GM18499 (cell line): ENCODE results near the gene SHC2.

ENCODE experiments used
- ATAC-seq: cut with Tn5 transposase; IDR thresholded peaks from one replicate; pipeline ENCODE4 v1.9.1; 2021; ENCODE audit warnings: moderate number of reproducible peaks; ENCODE audit not compliant: insufficient read depth, unreplicated experiment

Gene SHC2

DNA sequence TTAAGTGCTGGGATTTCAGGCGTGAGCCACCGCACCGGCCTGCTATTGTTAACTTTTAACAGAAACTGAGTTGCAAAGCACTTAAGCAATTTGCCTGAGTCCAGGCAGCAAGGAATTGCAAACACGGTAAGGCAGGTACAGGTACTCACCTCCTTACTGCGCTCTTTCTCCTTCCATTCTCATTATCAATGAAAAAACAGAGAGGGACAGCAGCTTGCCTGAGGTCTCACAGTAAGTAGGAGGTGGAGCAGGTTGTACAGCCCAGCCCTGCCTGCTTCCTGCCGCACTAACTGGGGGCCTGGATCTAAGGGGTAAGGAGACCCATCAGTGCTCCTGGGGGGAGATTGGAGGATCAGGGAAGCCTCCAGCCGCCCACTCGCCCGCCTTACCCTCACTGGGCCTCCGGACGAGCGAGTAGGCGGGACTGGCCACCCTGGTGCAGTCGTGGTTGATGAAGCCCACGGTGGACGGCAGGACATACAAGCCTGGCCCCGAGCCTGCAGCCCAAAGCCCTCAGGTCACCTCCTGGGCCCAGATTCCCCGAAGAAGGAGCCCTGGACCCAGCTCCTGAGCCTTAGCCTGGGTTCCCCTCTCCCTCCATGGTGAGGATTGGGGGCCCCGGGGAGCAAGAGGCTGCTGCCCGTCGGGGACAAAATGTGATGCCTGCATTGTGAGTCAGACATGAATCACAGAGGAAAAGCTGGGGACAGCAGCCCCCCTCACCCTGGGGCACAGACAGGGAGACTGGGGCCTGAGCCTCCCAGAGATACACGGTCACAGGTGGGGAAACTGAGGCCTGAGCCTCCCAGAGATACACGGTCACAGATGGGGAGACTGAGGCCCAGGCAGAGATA lies 11.4 kb upstream of the SHC2 start:
- ATAC-seq = no peak

DNA sequence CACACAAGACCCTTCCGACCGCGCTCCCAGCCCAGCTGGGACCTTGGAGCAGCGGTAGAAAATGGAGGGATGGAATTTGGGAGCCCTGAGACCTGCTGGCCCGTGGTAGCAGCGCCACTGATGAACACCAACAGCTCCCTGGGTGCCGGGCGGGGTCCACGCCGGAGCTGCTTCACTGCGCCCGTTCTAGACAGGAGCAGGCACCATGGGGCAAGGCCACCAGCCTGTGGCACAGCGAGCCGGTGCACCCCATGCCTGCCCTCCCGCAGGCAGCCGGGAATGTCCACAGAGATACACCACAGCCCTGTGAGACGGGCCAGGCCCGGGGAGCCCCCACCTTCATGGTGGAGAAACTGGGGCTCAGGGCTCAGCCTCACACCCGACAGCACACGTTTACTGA lies 9.9 kb upstream of the SHC2 start:
- ATAC-seq = no peak

DNA sequence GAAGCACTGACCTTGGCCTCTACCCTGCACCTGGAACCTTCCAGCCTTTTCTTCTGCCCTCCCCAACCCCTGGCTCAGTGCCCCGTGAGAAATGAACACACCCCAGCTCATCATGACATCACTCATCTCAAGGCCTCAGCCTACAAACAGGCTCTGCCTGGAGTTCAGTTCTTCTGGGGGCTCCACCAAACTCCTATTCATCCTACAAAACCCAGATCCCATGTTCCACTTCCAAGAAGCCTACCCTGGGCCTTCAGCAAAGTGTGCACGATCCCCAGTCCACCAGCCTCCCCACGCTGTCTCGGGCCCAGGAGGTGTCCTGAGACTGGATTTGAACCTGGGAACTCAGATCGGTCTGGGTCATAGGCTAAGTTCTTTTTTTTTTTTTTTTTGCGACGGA lies 9.0 kb upstream of the SHC2 start:
- ATAC-seq = no peak

DNA sequence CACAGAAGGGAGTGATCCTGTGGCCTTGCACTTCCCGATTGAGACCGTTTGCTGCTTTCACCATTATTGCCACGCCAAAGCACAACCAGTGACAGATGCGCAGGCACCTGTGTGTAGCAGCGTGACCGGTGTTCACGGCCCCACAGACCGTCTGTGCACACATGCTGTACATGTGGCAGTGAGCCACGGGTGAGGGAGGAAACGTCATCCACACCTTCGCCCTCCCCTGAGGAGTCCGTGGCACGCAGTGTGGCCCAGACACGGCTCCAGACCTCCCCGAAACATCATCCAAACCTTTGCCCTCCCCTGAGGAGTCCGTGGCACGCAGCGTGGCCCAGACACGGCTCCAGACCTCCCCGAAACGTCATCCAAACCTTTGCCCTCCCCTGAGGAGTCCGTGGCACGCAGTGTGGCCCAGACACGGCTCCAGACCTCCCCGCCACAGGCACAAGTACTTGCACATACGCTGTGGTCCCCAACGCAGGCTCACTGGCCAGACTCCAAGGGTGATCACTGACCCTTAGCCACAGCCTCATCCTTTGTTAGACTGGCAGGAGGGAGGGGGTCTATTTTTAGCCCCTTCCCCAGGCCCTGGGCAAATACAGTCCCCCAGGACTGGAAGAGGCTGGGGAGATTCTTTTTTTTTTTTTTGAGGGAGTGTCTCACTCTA lies 7.9 kb upstream of the SHC2 start:
- ATAC-seq = no peak

DNA sequence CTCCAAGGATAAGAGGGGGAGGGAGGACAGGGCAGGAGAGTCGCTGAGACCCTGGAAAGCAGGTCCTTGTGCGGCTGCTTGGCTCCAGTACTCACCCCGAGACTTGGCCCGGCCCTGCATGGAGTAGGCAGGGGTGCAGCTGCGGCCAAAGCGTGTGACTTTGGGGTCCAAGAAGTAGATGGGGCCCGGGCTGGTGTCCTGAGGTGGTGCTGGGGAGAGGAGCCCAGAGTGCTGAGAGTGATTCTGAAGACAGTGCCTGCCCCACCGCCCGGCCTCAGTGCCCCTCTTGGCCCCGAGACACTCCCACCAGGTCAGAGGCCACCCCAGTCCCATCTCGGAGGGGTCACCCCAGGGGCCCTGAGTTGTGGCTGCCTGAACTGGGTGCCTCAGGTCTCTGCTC lies 6.7 kb upstream of the SHC2 start:
- no peak for ATAC-seq

DNA sequence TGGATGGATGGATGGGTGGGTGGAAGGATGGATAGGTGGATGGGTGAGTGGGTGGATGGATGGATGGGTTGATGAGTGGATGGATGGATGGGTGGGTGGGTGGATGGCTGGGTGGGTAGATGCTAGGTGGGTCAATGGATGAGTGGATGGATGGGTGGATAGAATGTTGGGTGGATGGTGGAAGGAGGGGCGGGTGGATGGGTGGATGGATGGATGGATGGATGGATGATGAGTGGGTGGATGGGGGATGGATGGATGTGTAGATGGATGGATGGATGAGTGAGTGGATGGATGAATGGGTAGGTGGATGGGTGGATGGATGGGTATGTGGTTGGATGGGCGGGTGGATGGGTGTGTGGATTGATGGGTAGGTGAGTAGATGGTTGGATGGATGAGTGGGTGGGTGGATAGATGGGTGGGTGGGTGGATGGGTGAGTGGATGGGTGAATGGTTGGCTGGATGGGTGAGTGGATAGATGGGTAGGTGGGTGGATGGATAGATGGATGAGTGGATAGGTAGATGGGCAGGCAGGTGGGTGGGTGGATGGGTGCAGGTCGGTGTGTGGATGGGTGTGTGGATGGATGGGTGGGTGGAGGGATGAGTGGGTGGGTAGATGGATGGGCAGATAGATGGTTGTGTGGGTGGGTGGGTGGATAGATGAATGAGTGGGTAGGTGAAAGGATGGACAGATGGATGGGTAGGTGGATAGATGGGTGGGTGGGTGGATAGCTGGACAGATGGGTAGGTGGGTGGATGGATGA lies 4.4 kb upstream of the SHC2 start:
- no peak for ATAC-seq

DNA sequence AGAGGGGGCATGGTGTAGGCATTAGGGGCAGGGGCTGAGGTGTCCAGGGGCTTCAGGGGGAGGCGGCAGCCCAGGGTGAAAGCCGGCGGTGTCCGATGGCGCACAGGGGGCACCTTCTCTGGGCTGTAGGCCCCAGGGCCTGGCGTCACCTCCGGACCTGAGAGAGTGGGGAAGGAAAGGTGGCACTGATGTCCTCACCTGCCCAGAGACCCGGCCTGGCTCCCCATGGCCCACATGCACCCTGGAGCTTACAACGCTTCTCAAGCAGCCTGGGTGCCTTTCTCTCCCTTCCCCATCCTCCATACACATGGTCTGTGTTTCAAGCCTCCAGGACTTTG lies 3.3 kb upstream of the SHC2 start:
- ATAC-seq = no peak

DNA sequence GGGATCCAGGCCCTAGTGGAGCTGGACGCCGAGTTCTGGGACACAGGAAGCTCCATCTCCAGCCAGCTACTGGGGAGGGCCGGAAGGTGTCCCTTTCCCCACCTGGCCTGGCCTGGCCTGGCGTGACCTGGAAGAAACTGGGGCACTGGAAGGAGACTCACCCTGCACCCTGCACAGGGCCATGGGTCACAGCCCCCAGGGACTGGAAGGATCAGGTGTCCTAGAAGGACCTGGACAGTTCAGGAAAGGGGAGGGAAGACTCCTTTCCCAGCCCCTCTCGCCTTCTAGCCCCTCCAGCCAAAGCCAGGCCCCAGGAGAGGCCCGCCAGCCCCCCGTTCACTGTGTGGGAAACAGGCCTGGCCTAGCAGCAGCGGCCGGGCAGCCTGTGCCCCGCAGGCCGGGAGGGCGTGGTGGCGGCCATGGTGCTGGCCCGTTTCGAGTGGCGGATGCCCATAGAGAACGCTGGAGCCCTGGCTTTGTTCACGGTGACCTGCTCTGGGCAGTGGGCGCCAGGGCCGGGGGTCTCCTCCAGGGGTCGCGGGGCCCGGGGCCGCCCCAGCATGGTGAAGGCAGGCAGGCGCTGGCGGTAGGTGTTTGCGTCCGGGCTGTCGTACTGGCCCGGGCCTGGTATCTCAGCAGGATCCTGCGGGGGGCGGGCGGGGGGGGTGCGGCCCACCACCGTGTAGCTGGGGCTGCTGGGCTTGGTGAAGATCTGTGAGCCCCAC lies 2.8 kb upstream of the SHC2 start:
- ATAC-seq = no peak

DNA sequence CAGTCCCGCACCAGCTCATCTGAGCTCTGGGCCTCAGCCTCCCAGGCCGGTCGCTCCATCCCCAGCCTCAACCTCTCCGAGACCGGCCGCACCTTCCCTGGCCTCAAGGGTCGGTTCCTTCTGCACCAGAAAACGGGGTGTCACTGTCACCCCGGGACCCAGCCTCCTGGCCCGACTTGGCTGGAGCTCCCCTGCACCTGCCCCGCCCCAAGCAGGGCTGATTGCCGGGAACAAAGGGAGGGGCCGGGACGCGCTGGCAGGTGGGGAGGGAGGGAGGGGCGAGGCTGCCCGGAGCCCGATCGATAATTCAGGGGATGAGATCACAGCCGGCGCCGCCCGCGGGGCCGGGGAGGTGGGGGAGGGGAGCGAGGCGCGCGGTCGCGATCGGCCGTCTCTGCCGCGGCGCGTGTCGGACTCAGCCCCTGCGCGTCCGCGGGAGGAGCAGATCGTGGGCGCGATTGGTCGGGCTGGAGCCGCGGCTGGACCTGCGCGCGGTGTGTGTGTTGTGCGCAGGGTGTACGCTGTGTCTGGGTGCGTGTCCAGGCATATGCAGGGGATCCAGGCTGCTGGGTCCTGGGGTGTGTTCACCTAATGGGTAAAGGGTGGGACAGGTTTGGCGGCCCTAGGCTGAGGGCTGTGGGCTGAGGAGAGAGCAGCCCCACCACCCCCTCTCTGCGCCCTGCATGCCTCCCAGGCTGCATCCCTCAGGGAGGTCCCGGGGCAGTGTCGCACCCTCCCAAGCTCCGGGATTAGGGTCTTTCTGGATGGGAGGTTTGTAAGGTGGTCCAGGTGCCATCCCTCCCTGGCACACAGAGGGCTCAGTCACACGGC lies 1.1 kb upstream of the SHC2 start:
- no peak for ATAC-seq

DNA sequence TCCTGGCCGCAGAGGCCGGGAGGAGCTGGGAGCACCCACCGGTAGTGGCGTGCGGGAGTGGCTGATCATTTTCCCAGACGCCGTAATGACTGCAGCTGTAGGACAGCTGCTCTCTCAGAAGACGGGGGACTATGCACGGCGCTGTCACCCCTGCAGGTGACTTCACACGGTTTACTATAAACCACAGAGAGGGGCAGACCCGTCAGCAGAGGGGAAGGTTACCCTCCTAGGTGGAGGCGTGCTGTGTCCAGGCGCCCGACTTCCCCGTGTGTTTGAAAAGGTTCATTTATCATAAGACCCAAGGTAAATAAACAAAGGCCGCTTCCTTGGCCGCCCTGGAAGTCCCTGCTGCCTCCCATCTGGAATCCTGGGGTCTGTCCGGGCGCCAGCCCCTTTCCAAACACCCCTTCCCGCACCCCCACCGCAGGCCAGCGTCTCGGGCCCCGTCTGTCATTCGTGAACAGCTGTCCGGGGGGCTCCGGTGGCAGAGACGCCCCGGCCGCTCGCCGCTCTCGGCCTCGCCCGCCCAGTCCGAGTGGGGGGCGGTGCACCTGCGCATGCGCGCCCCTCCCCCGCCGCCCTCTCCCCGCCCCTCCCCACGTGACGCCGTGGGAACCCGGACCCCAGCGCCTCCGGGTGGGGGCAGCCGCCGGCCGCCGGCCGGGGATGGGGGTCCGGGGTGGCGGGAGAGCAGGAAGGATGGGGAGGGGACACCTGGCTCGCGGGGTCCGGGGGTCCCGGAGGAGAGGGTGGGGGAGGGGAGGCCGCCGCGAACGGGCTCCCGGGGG lies 915 bp downstream of the SHC2 start:
- no peak for ATAC-seq

DNA sequence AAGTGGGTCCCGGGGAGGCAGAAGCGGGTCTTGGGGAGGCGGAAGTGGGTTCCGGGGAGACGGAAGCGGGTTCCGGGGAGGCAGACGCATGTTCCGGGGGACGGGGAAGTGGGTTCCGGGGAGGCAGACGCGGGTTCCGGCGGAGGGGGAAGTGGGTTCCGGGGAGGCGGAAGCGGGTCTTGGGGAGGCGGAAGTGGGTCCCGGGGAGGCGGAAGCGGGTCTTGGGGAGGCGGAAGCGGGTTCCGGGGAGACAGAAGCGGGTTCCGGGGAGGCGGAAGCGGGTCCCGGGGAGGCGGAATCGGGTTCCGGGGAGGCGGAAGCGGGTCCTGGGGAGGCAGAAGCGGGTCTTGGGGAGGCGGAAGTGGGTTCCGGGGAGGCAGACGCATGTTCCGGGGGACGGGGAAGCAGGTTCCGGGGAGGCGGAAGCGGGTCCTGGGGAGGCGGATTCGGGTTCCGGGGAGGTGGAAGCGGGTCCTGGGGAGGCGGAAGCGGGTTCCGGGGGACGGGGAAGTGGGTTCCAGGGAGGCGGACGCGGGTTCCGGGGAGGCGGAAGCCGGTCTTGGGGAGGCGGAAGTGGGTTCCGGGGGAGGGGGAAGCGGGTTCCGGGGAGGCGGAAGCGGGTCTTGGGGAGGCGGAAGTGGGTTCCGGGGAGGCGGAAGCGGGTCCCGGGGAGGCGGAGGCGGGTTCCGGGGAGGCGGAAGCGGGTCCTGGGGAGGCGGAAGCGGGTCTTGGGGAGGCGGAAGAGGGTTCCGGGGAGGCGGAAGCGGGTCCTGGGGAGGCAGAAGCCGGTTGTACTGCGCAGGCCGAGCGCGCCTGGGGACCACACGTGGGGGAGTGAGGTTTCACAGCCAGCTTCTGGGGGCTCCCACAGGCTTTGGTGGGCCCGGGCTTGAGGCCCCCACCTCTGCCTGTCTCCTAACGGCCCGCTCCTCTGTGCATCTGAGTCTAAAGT lies 2.5 kb downstream of the SHC2 start:
- ATAC-seq = no peak

DNA sequence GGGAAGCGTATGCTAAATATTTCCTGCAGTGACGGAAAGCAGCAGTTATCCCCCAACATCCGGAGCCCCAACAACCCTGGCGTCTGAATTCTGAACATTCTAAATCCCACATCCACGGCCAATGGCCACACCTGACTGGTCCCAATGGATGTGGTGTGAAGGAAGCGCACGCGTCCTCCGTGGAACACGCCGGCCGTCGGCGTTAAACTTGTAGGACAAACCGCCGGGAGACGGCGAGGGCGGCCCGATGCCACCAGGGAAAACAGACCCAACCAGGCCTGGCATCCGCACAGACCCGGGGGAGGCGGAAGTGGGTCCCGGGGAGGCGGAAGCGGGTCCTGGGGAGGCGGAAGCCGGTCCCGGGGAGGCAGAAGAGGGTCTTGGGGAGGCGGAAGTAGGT lies 3.2 kb downstream of the SHC2 start:
- no peak for ATAC-seq

DNA sequence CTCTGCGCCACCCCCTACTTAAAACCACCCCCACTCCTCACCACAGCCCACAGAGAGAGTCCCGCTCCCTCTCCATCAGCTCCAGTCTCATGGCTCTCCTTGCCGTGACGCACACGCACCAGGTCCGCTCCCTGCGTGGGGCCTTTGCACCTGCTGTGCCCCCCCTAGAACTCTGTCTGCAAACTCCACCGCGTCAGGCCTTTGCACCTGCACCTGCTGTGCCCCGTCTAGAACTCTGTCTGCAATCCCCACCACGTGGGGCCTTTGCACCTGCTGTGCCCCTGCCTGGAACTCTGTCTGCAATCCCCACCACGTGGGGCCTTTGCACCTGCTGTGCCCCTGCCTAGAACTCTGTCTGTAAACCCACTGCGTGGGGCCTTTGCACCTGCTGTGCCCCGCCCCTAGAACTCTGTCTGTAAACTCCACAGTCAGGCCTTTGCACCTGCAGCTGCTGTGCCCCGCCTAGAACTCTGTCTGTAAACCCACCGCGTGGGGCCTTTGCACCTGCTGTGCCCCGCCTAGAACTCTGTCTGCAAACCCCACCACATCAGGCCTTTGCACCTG lies 4.2 kb downstream of the SHC2 start:
- no peak for ATAC-seq

DNA sequence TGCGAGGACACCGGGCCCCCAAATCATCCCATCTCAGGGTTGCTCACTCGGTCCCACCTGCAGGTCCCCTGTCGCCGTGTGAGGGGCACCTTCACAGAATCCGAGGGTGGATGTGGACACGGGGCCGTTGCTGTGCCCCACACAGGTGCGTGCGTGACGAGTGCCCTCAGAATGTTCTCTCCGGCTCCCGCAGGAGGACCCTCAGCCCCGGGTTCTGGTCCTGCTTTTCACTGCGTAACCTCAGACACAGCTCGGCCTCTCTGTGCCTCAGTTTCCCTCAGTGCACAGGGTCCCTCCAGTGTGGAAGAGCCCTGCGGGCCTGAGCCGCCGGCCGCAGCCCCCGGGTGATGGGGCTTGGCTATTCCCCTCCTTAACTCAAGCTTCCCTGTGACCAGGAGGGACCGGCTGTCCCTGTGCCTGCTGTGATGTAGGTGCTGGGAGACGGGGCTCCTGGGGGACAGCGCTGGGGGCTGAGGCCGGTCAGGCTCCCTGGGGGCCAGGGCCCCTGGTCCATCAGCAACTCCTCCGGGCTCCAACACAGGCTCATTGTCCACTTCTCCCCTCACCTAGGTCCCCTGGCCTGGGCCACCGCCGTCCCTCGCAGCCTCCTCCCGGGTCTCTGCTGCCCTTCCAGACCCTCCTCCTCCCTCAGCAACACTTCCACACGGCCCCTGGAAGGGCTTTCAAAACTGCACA lies 4.8 kb downstream of the SHC2 start:
- ATAC-seq = no peak

DNA sequence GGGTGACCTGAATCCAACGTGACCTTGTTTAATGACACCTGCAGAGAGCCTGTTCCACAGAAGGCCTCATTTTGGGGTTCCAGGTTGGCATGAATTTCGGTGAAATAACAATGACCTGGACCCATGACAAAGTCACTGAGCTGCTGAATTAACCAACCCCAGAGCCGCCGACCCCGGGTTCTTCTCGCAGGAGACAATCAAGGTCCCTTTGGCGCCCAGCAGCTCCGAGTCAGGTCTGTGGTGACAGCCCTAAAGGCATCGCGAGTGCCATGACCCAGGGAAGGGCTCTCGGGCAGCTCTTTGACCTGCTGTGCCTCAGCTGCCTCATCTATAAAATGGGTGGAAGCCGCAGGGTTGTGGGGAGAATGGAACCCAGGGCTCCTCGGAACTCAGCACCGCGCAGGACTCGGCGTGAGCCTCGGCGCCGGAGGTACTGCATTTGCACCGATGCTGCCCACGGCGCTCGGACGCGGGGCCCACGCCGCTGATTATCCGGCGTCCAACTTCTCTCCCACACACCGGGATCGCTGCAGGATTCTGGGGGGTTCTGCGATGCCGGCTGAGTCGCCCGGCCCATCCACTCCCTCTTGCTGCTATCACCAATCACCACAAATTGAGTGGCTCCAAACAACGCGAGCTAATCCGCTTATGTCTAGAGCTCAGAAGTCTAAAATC lies 5.7 kb downstream of the SHC2 start:
- ATAC-seq = no peak

DNA sequence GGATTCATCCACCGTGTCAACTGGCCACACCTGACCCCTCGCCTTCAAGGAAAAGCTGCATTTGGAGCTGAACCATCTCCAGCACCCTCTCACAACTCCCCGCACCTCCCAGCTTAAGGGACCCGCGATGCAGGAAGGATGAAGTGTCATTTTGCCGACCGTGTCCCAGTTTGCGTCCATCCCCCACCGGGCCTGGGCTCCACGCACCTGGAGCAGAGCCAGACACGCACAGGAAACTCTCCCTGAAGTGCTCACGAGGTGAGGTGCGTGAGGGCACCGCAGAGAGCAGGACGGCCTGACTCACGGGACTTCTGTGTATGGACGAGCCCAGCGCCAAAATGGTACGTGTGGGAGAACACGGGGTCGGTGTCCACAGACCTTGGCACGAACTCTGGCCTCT lies 7.2 kb downstream of the SHC2 start:
- no peak for ATAC-seq

DNA sequence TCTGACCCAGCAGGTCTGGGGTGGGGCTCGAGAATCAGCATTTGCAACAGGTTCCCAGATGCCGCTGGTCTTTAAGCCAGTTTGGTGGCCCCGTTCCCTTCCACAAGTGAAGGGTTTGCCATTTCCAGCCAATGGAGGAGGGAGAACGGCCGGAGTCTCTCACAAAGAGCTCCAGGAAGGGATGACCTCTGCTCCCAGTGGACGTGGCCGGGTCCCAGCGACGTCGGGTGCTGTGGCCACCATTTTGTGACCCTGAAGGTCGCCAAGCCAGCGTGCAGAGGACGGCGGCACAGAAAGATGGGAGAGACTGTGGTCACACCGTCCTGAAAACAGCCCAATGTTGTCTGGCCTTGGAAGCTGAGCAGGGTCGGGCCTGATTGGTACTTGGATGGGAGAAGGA lies 8.0 kb downstream of the SHC2 start:
- no peak for ATAC-seq
